Fibroblast of the conjunctiva (primary cell): Measurements from ENCODE around the gene CROCC.

Experiments
- DNase-seq: peaks from one replicate; pipeline ENCODE4 v3.0.0-alpha.2; 2010; ENCODE audit warnings: low read depth

Gene CROCC

DNA sequence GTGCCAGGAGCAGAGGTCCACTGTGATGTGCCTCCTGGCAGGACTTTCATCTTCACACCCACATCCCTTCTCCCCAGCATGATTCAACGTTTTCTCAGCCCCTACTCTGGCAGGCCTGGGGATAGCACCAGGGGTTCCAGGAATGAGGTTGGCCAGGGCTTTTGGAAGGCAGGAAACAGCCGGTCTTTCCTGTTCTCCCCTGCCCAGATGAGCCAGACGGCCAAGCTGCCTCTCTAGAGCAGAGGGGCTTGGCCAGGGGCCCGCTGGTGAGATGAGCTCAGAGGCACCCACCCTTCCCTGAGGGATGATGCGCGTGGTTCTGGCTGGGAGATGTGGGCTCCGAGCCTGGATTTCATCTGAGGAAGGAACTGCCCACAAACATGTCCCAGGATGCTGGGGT, 63.0 kb downstream of the CROCC start:
- DNase-seq = peak; percentile 84

DNA sequence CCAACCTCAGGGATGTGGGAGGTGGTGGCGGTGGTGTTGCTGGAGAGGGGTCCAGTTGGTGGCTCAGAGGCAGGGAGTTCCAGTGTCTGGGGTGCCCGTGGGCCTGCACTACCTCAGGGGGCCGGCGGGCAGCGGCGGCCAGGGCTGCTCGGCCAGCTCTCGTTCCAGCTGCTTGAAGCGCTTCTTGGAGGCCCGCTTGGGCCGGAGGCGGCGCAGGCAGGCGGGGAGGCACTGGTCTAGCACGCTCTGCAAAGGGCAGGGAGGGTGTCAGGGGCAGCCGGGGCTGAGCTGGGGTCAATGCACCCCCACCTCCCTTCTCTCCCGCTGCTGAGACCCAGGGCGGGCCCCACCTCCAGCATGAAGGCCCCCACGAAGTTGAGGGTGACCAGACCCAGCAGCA, 64.4 kb downstream of the CROCC start:
- no peak for DNase-seq

DNA sequence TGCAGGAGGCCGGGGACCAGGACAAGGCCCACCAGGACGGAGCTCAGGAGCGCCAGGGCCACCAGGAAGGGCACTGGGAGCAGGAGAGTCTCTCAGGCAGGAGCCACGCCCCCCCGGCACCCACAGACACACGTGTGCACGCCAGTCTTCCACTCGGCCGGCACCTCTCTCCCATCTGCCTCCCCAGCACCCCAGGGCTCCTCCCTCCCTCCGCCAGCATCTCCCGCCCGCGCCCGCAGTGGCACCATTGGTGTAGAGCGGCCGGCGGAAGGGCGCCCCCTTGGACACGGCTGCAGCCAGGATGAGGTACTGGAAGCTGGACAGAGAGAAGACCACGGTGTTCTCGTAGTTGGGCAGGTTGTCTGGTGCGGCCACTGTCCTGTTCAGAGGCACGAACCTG, 64.8 kb downstream of the CROCC start:
- DNase-seq = no peak

DNA sequence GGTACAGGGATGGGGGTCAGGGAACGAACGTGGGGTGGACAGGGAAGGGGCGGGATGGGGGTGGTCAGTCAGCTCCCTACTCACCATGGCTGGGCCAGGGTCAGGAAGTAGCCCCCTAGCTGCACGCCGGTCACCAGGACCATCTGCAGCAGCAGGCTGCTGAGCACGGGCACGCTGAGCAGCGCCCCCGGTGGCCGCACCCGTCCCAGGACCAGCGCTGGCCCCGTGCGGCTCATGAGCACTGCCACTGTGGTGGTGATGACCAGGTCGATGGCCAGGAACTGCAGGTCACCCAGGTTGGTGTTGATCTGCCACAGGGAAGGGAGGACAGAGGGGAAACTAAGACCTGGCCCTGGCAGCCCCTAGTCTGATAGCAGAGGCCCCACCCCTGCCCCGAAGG, 65.2 kb downstream of the CROCC start:
- no peak for DNase-seq

DNA sequence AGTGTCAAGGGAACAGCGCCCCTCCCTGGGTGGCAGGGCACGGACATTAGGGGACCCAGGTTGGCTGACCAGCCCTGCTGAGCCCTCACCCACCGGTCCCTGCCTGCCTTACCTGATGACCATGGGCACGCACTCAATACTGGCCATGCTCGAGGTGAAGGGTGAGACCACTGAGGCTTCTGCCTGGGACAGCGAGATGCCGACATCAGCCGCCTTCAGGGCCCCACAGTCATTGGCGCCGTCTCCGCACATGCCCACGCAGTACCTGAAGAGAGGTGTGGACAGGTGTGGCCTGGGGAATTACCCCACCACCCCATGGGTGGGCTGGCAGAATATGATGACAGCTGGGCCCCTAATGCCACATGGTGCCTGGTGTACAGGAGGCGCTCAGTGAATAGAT, 66.5 kb downstream of the CROCC start:
- no peak for DNase-seq

DNA sequence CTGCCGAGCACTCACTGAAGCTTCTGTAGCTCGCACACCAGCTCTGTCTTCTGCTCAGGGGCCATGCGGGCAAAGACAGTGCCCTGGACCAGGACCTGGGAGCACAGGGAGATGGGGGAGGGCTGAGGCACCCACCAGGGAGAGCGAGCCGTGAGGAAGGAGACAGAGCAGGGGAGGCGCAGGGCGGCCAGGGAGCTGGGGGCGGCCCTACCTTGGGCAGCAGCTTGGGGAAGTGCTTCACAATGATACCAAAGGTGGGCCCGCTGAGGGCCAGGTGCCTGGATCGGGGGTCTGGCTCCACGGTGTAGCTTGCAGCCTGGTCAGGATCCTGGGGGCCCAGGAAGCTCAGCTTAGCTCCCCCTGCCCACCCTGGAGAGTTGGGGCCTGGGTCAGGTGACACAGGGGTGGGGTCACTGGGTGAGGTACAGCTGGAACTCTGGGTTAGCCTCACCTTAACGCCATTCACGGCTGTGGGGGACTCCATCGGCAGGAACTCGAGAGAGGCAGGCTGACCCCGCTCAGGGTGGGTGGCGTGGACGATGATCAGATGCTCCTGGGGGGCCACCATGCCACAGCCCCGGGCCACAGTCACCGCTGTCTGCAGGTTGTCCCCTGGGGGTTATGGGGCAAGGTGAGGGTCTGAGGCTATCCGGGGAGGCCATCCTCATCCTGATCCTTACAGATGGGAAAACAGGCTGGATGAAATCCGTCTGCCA, 68.1 kb downstream of the CROCC start:
- DNase-seq = no peak

DNA sequence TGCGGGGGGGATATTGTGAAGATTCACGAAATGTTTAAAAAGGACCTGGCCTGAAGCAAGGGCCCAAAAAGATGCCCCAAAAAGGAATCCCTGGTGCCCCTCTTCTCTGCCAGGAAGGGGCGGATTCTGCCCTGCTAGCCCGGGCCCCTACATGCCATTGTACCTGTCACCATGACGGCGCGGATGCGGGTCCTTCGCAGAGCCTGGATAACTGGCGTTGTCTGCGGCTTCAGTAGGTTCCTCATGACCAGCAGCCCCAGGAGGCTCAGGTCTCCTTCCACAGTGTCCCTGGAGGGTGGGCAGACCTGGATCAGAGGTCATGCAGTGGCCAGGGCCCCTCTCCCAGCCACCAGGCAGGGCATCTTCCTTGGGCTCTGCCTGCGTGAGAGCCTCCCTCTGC, 69.8 kb downstream of the CROCC start:
- DNase-seq = no peak

DNA sequence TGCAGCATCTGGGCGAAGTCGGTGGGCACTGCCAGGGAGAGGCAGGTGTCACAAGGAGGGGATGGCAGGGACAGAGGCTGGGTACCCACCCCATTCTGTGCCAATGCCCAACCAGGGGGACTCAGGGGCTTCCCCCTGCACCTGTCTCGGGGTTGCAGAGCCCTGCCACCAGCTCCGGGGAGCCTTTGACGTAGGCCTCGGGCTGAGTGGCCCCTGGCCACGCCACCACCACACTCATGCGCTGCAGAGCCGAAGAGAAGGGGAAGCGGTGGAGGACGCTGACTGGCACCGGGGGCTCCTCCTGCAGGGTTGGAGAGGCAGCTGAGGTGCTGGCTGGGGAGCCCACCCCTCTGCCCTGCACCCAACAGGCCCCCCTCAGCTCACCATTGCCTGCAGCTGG, 70.4 kb downstream of the CROCC start:
- no peak for DNase-seq

DNA sequence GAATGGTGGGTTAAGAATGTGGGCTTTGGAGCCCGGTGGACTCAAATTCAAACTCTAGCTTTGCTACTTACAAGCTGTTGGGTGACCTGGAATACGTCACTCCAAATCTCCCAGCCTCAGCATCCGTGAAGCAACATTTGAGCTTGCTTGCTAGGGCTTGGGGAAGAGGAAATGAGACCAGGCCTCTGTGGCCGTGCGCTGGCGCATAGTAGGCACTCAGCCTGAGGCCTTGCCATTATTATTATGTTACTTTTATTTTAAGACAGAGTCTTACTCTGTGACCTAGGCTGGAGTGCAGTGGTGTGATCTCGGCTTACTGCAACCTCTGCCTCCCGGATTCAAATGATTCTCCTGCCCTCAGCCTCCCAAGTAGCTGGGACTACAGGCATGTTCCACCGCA, 70.9 kb downstream of the CROCC start:
- no peak for DNase-seq

DNA sequence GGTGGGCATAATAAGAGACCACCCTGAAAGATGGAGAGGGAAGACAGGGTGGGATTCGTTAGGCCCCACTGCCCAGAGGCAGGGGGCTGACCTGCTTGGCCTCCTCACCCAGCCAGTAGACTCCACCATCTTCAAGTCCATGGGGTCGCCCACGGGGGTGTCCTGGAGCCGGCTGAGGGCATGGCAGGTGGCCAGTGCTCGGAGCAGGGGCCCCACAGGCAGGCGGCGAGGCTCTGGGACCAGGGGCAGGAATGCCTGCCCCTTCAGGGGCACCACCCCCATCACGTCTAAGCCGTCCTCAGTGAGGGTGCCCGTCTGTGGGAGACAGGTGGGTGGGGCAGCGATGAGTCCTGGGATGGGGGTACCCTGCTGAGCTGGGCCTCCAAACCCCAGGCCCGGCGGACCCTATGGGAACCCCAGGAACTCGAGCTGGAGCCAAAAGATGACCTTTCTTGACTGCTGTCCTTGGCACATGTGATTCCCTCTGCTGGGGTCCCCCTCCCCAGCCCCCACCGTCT, 71.8 kb downstream of the CROCC start:
- DNase-seq = no peak

DNA sequence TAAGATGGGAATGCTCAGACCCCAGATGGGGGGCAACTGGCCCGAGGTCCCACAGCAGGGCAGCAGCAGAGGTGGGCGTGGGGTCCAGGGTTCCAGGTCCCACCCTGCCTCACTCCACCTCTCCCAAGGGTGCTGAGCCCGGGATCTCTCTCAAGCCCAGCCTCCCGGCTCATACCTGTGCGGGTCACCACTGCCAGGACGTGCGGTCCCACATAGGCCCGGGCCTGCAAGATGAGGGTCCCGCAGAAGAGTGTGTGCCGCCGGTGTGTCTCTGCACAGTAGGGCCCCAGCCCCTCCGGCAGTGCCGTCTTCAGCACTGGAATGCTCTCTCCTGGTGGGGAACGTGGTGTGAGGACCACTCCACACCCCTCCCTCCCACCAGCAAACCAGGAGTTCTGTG, 75.1 kb downstream of the CROCC start:
- no peak for DNase-seq

DNA sequence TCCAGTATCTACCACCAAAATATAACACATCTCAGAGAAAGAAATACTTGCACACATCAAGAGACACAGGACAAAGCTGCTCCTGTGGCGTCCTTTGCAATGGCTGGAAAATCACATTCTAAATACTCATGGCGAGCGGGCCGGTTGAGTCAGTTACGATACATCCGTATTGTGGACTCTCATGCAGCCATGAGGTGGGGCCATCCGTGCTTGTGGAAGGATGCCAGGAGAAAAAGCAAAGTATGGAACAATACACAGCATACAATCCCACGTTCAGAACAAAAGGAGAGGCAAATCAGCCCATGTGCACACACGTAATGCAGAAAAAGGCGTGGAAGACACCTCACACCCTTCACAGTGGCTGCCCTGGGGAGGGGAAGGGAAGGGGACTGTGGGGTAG, 76.9 kb downstream of the CROCC start:
- no peak for DNase-seq

DNA sequence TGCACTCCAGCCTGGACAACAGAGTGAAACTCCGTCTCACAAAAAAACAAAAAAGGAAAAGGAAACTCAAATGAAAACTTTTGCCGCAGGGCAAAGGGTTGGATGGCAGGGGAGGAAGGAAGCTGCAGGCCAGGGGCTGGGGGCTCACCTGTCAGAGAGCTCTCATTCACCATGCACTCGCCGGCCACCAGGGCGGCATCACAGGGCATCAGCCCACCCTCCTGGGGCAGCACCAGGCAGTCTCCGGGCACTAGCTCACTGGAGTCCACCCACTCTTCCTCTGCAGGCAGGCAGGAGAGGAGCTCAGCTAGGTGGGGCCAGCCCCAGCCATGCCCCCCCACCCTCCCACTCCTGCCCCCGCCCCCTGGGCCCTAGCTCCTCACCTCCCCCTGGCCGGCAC, 78.1 kb downstream of the CROCC start:
- DNase-seq = no peak

DNA sequence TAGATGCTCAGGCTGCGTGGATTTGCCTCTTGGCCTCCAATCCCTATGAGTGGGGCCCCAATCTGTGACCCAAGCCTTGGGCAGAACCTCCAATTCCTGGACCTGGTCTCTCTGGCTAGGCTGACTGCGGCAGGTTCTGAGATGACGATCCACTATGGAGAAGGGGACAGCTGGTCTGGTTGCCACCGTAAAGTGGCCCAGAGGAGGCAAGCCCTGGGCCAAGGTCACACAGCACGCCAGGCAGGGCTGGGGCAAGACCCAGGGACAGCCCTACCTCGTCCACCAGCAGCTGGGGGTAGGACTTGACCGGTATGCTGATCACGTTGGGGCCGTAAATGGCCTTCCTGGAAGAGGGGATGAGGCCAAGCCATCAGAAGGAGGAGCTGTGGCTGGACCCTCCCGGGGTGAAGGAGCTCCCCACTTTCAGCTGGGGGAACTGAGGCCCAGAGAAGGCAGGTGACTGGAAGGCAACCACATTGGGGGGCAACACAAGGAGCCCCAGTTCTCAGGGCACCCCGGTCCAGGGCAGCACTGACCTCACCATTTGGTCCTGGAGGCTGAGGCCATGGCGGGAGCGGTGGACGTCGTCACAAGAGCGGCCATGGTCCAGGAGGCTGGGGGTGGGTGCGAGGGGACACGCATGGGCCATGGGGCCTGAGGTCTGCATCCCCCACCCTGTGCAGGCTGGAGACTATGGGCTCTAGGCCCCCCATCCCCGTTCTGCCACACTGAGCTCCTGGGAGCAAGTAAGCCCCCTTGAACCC, 80.2 kb downstream of the CROCC start:
- DNase-seq = no peak

DNA sequence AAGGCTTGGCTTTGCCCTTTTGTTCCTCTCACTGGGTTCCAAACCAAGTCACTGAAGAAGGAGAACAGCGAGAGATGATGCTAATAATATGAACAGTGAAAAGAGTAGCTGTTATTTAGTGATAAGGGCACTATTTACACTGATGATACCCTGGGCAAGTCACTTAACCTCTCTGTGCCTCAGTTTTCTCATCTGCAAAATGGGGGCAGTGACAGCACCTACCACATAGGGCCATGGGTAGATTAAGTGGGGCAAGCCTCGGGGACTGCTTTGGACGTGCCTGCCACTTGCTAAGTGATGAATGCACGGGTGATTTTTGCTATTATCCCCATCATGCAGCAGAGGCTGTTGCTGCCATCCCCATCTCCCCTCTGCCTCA, 80.8 kb downstream of the CROCC start:
- no peak for DNase-seq

DNA sequence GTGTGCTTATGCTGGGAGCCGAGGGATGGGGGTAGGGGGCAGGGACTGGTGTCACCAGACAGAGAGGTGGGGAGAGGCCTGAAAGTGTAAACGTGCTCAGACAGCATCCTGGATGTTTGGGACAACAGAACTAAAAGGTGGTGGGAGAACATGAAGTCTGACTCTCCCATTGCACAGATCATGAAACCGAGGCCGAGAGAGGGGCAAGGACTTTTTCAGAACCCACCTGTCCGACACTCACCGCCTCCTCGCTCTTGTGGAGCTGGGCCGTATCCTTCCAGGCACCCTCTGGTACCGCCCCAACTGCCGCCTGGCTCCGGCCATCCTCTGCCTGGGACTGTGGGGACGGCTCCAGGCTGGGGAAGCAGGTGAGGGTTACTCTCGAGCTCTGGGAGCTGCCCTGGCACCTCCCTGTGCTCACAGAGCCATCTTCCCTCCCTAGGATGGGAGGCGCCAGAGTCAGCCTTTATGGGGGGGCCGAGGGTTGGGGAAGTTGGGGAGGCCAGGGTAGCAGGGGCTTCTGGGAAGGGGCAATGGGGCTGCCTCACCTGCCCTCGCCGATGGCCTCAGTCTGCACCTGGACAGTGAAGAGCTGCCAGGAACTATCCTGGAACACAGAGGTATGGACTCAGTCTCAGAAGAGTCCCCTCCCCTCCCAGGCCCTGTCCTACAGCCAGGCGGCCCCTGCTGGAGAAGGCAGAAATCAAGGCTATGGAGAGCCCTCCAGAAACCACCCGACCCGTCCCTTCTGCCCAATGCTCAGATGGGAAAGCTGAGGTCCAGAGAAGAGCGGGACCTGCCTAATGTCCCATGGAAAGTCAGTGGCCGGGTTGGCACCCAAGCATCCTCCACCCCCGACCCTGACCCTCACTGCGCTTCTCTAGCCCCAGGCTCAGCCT, 83.0 kb downstream of the CROCC start:
- no peak for DNase-seq

DNA sequence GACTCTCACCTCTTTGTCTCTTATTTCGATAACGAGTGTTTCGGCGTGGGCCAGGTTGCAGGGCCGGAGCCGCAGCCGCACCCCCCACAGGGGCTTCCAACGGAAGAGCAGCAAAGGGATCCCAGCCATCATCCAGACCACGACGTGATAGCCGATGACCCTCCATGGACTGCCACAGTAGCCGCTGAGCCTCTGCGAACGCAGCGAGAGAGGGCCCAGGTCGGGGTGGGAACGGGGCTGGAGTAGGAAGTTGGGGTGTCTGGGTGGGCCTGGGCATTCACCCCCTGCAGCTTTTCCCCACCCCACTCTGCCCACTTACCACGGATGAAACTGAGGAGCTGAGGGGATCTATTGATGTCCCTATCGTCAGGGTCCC, 83.6 kb downstream of the CROCC start:
- no peak for DNase-seq

DNA sequence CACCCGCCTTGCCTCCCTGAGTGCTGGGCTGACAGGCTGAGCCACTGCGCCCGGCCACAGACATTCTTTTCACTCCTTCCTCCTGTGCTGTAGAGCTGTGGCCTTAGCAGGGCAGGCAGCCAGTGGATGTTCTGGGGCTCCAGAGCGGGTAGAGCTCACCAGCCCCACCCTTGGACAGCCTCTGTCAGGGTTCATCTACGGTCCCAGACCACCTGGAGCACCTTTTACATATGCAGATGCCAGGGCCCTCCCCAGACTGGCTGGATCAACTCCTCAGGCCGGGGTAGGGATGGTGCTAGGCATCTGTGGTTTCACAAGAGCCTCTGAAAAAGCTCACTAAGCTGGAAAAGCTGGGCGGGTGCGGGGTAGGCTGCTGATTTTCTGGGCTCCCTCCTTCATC, 85.4 kb downstream of the CROCC start:
- DNase-seq = no peak

DNA sequence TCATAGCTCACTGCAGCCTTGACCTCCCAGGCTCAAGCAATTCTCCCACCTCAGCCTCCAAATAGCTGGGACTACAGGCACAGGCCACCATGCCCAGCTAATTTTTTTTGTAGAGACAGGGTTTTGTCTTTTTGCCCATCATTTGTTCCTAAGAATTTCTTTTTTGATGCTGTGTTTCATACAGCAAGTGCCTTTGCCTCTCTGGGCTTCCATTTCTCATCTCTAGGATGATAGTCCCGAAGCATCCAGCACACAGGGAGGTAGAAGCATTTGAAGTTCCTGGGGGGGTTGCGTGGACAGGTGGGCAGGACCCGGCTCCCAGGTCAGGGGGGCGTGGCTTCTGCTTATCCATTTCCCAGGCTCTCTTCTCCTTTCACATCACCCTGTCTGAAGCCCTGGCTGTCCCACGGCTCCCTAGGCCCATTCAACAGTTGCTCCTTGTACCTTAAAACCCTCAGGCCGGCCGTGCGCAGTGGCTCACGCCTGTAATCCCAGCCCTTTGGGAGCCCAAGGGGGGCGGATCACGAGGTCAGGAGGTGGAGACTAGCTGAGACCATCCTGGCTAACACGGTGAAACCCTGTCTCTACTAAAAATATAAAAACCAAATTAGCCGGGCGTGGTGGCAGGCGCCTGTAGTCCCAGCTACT, 86.6 kb downstream of the CROCC start:
- DNase-seq = no peak

DNA sequence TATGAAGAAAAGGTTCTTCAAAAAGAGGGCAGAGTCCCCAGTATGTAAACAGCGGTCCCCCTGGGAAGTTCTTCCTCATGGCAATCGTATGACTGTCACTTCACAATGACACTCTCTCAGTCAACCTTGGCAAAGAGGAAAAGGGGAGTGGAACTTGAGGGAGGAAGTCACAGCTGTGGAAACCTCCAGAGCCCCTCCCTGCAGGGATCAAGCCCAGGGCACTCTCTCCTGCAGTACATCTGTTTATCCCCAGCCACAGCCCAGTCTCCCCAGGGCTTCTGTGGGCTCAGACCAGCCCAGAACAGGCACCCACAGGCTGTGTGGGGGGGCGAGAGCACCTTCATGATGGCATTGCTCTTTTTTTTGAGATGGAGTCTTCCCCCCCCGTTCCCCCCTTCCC, 88.0 kb downstream of the CROCC start:
- DNase-seq = no peak

DNA sequence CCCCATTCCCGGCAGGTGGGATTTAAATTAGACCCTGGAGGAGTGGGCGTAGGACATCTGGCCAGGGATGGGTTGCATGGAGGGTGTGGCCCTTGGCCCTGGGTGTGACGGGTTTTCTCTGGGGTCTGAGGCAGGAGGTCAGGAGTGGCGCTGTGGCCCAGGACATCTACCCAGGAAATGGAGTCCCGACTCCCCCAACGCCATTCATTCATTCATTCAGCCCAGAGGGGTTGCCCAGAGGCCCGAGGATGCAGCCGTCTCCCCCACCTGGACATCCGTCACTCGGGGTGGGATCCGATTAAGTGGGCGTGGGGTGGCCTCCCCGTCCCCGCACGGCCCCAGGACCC, 89.3 kb downstream of the CROCC start:
- no peak for DNase-seq
